Measurements from ENCODE around the gene GRAMD1B.

The GRAMD1B gene

DNA sequence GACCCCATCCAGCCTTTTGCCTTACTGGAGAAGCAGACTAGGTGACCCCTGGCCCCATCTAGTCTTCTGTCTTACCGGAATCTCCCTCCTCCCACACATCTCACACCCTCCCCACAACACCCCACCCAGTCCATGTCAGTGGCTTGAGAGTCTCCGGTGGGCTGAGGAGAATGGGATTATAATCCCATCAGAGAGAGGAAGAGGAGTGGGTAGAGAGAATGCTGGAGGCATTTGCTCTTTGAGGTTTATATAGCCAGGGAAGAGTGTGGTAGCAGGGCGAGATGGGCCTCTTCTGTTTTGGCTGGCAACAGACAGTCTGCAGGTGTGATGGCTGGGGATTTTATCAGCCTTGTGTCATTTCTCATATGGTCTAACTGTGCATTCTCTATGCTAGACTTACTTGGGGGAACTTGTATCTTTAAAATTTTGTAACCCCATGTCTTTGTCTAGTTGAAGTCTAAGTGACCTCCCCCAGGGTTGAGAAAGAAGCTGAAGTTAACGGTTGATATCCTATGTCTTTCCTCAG, 50.3 kb downstream of the GRAMD1B start:
- Histone ChIP-seq H4K20me1 (ENCODE audit: insufficient read depth, low read length) (peaks cover 11% of the 10 kb centered on the region; the same call in 1 of the 2 replicates), H3K4me2 (ENCODE audit: insufficient read depth, low read length) (no peak overlapping the region)

GRCh38 chr11:123480882-123481281, 50.8 kb downstream of the GRAMD1B start:
- H2AFZ ChIP-seq (ENCODE audit: low read depth, low read length): no peak overlapping the region
- H3K4me3 ChIP-seq (ENCODE audit: low read depth in 1 of 2, low read length in 2 of 2): no peak overlapping the region
- H3K36me3 ChIP-seq (ENCODE audit: insufficient read depth, low read length): 0 out of 2 replicates have a peak, but pooled peaks cover 6% of the 10 kb centered on the region
- H3K4me1 ChIP-seq (ENCODE audit: insufficient read depth, low read length): no peaks in the 10 kb centered on the region
- no peak overlapping the region for H3K27ac ChIP-seq (ENCODE audit: low read length)
- no peak overlapping the region for H3K4me2 ChIP-seq (ENCODE audit: insufficient read depth, low read length)
- TF ChIP-seq, protein P1, sequence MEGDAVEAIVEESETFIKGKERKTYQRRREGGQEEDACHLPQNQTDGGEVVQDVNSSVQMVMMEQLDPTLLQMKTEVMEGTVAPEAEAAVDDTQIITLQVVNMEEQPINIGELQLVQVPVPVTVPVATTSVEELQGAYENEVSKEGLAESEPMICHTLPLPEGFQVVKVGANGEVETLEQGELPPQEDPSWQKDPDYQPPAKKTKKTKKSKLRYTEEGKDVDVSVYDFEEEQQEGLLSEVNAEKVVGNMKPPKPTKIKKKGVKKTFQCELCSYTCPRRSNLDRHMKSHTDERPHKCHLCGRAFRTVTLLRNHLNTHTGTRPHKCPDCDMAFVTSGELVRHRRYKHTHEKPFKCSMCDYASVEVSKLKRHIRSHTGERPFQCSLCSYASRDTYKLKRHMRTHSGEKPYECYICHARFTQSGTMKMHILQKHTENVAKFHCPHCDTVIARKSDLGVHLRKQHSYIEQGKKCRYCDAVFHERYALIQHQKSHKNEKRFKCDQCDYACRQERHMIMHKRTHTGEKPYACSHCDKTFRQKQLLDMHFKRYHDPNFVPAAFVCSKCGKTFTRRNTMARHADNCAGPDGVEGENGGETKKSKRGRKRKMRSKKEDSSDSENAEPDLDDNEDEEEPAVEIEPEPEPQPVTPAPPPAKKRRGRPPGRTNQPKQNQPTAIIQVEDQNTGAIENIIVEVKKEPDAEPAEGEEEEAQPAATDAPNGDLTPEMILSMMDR (IDR thresholded peaks at IDR 0.05; ENCODE audit: borderline replicate concordance, extremely low read depth, low read length, poor library complexity, severe bottlenecking): no peak
- no peak for TF ChIP-seq EZH2 (IDR thresholded peaks at IDR 0.05; ENCODE audit: borderline replicate concordance, low read depth, low read length, severe bottlenecking)
- DNase-seq (no peak), ATAC-seq (ENCODE audit: insufficient read depth, low read depth) (no peak)
- H3K9ac ChIP-seq (ENCODE audit: low read depth, low read length): no peak overlapping the region
- no peaks in the 10 kb centered on the region for H3K79me2 ChIP-seq (ENCODE audit: insufficient read depth, low read length)
- H4K20me1 ChIP-seq (ENCODE audit: insufficient read depth, low read length): peaks cover 11% of the 10 kb centered on the region; the same call in 1 of the 2 replicates
- H3K9me3 ChIP-seq (ENCODE audit: insufficient read depth, low read length, severe bottlenecking): no peaks in the 10 kb centered on the region
- H3K27me3 ChIP-seq (ENCODE audit: insufficient read depth, low read length, poor library complexity): no peaks in the 10 kb centered on the region

More for the DNA sequence above, 50.3 kb downstream of the GRAMD1B start:
- Histone ChIP-seq H3K27ac (ENCODE audit: low read length) (no peak overlapping the region), H3K9me3 (ENCODE audit: insufficient read depth, low read length, severe bottlenecking) (no peaks in the 10 kb centered on the region), H2AFZ (ENCODE audit: low read depth, low read length) (no peak overlapping the region), H3K4me3 (ENCODE audit: low read depth in 1 of 2, low read length in 2 of 2) (no peak overlapping the region), H3K27me3 (ENCODE audit: insufficient read depth, low read length, poor library complexity) (no peaks in the 10 kb centered on the region), H3K9ac (ENCODE audit: low read depth, low read length) (no peak overlapping the region), H3K36me3 (ENCODE audit: insufficient read depth, low read length) (0 out of 2 replicates have a peak, but pooled peaks cover 6% of the 10 kb centered on the region), H3K79me2 (ENCODE audit: insufficient read depth, low read length) (no peaks in the 10 kb centered on the region), H3K4me1 (ENCODE audit: insufficient read depth, low read length) (no peaks in the 10 kb centered on the region)
- ATAC-seq (ENCODE audit: insufficient read depth, low read depth) (no peak), DNase-seq (no peak)
- no peak for TF ChIP-seq EZH2 (IDR thresholded peaks at IDR 0.05; ENCODE audit: borderline replicate concordance, low read depth, low read length, severe bottlenecking)
- TF ChIP-seq, protein P1 (IDR thresholded peaks at IDR 0.05; ENCODE audit: borderline replicate concordance, extremely low read depth, low read length, poor library complexity, severe bottlenecking): no peak

- 0 out of 2 replicates have a peak, but pooled peaks cover 6% of the 10 kb centered on the region for H3K36me3 ChIP-seq (ENCODE audit: insufficient read depth, low read length)
- no peak overlapping the region for H3K9ac ChIP-seq (ENCODE audit: low read depth, low read length)
- no peak for TF ChIP-seq EZH2 (IDR thresholded peaks at IDR 0.05; ENCODE audit: borderline replicate concordance, low read depth, low read length, severe bottlenecking)
- TF ChIP-seq, protein P1 (IDR thresholded peaks at IDR 0.05; ENCODE audit: borderline replicate concordance, extremely low read depth, low read length, poor library complexity, severe bottlenecking): no peak
- no peaks in the 10 kb centered on the region for H3K27me3 ChIP-seq (ENCODE audit: insufficient read depth, low read length, poor library complexity)
- no peaks in the 10 kb centered on the region for H3K79me2 ChIP-seq (ENCODE audit: insufficient read depth, low read length)
- DNase-seq (no peak), ATAC-seq (ENCODE audit: insufficient read depth, low read depth) (no peak)
- H3K27ac ChIP-seq (ENCODE audit: low read length): no peak overlapping the region
- no peak overlapping the region for H3K4me3 ChIP-seq (ENCODE audit: low read depth in 1 of 2, low read length in 2 of 2)
- H3K4me2 ChIP-seq (ENCODE audit: insufficient read depth, low read length): no peak overlapping the region
- peaks cover 8% of the 10 kb centered on the region; the same call in 1 of the 2 replicates for H4K20me1 ChIP-seq (ENCODE audit: insufficient read depth, low read length)
- no peaks in the 10 kb centered on the region for H3K9me3 ChIP-seq (ENCODE audit: insufficient read depth, low read length, severe bottlenecking)
- no peaks in the 10 kb centered on the region for H3K4me1 ChIP-seq (ENCODE audit: insufficient read depth, low read length)
- H2AFZ ChIP-seq (ENCODE audit: low read depth, low read length): no peak overlapping the region
These were observed 51.6 kb downstream of the GRAMD1B start for GRCh38 chr11:123481640-123482039.
